Measurements from ENCODE around the gene MYL12A. TPM values are rescaled to one million over a fixed set of nuclear protein-coding genes. Genes with fewer than 3 reads are reported as not detected.
"Not testable (repeated sequence)": the region's sequence is repeated elsewhere in the genome, so short reads cannot be mapped to it uniquely, and the experiment has no call there.

MYL12A gene
- polyA plus RNA-seq (2012; ENCODE audit: low read depth, missing spikeins), result 362 TPM

DNA sequence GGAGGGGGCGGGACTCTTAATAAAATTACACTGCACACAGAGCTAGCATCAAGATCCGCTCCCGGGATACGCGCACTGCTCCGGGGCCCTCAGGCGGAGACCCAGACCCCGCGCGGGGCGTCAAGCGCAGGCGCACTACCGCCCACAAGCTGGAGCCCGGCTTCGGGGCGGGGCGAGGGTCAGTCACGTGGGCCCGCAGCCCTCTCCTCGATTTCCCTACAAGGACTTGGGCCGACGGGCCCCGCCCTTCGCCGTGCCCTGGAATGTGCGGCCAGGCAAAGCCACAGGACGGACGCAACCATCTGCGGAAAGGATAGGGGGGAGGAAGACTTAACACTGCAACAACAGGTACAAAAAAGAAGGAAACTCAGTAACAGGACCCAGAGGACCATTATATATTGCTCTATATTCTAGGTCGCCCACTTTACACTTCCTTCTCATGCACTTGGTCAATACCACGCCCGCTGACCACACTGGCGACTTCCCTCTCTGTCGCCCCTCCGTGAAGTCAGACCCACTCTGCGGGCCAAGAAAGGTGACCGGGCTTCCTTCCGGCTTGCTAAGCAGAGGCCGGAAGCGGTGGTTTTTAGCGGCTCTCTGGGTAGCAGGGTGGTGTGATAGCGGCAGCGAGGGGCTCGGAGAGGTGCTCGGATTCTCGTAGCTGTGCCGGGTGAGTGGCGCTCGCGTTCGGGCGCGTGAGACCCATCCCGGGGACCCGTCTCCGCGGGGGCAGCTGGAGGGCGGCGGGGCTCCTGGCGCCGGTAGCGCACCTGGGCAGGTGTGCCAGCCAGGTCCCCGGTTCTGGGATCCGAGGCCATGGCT lies at the start of gene MYL12A:
Gene MYL12A (plus strand): TSS at position 562 of the 822 bp plus-strand sequence. CDS start 5,447 bp downstream, outside the sequence.
- TF ChIP-seq SPI1 (IDR thresholded peaks at IDR 0.05; ENCODE audit: low read depth, low read length), result no peak
- TF ChIP-seq POLR2AphosphoS5 (IDR thresholded peaks at IDR 0.05; ENCODE audit: low read depth, low read length), result peak; percentile 97
- peak; percentile 95 for TF ChIP-seq POLR2A (IDR thresholded peaks at IDR 0.05; ENCODE audit: low read depth, low read length)
- TF ChIP-seq POU2F2 (IDR thresholded peaks at IDR 0.05; ENCODE audit: low read depth, low read length), result peak; percentile 76
- peak; percentile 97 for TF ChIP-seq TAF1 (IDR thresholded peaks at IDR 0.05; ENCODE audit: low read depth, low read length)
- TF ChIP-seq PAX5 (IDR thresholded peaks at IDR 0.05; ENCODE audit: insufficient read depth, low read length, severe bottlenecking), result no peak
- DNase-seq (ENCODE audit: insufficient read length, low spot score) (peak; percentile 80), FAIRE-seq (peak; percentile 98)

DNA sequence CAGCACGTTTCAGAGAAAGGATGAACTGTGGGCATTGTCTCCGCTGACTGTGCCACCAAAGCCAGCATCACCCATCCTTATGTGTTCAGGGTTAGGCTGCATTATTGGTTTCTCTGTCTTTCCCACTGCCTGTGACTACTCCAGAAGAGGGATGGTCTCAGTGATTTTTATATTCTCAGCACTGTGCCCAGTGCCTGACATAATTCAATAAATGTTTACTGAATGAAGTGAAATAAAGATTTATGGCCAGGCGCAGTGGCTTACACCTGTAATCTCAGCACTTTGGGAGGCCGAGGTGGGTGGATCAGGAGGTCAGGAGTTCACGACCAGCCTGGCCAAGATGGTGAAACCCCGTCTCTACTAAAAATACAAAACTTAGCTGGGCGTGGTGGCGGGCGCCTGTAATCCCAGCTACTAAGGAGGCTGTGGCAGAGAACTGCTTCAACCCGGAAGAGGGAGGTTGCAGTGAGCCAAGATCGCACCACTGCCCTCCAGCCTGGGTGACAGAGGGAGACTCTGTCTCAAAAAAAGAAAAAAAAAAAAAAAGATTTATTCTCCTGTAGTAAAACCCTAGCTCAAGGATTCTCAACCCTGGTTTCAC lies 49.2 kb upstream of the MYL12A start:
- not testable (repeated sequence) for DNase-seq (ENCODE audit: insufficient read length, low spot score); FAIRE-seq

DNA sequence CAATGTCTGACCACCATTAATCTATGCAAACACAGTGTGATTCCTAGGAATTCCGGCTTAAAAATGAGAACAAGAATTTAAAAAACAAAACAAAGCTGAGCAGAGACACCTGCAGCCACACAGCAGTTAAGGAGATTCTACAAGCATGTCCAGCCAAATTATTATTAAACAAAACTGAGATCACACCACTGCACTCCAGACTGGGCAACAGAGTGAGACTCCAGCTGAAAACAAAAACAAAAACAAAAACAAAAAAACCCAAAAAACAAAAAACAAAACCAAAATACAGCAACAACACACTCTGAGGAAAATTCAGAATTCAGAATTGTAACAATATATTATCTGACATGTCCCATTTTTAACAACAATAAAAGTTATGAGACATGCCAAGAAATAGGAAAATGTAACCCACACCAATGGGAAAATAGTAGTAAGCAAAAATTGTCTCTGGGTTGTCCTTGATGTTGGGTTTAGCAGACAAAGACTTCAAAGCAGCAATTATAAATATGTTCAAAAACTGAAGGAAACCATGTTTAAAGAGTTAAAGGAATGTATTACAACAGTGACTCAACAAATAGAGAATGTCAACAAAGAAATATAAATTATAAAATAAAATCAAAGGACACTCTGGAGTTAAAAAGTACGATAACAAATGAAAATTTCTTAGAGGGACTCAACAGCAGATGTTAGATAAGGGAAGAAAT lies 47.5 kb upstream of the MYL12A start:
- DNase-seq (ENCODE audit: insufficient read length, low spot score) (no peak), FAIRE-seq (no peak)
- TF ChIP-seq TAF1 (IDR thresholded peaks at IDR 0.05; ENCODE audit: low read depth, low read length) (no peak), POU2F2 (IDR thresholded peaks at IDR 0.05; ENCODE audit: low read depth, low read length) (no peak), SPI1 (IDR thresholded peaks at IDR 0.05; ENCODE audit: low read depth, low read length) (no peak), POLR2AphosphoS5 (IDR thresholded peaks at IDR 0.05; ENCODE audit: low read depth, low read length) (no peak), POLR2A (IDR thresholded peaks at IDR 0.05; ENCODE audit: low read depth, low read length) (no peak), PAX5 (IDR thresholded peaks at IDR 0.05; ENCODE audit: insufficient read depth, low read length, severe bottlenecking) (no peak)

DNA sequence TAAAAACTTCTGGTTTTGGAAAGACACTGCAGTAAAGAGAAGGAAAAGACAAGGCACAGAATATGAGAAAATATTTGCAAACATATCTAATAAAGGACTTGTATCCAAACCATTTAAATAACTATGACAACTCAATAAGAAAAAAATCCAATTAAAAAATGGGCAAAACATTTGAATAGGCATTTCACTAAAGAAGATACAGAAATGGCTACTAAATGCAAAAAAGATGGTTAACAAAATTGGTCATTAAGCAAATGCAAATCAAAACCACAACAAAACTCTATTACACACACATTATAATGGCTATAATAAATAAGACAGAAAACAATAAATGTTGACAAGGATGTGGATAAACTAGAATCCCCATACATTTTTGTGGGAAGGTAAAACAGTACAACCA lies 42.4 kb upstream of the MYL12A start:
- DNase-seq (ENCODE audit: insufficient read length, low spot score) (no peak), FAIRE-seq (no peak)
- TF ChIP-seq POLR2AphosphoS5 (IDR thresholded peaks at IDR 0.05; ENCODE audit: low read depth, low read length), result no peak

DNA sequence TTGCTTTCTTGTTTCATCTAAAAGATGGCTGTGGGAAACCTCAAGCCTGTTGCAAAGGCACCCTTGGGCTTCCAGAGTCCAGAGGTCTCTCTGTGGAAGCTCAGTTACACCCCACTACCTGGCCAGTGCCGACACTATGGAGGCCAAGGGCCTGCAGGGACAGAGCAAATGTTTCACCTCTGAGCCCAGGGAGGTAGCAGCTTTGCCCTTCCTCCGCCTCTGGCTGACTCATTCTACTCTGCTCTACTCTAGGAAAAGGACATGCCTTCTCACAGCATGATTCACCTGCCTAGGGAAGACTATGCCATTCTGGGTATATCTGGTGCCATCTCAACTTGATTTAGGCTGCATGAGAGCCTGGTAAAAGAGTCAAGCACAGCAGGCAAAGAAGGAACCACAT lies 40.0 kb upstream of the MYL12A start:
- no peak for TF ChIP-seq SPI1 (IDR thresholded peaks at IDR 0.05; ENCODE audit: low read depth, low read length)
- TF ChIP-seq POLR2A (IDR thresholded peaks at IDR 0.05; ENCODE audit: low read depth, low read length), result no peak
- no peak for TF ChIP-seq POLR2AphosphoS5 (IDR thresholded peaks at IDR 0.05; ENCODE audit: low read depth, low read length)
- TF ChIP-seq POU2F2 (IDR thresholded peaks at IDR 0.05; ENCODE audit: low read depth, low read length), result no peak
- no peak for TF ChIP-seq TAF1 (IDR thresholded peaks at IDR 0.05; ENCODE audit: low read depth, low read length)
- no peak for TF ChIP-seq PAX5 (IDR thresholded peaks at IDR 0.05; ENCODE audit: insufficient read depth, low read length, severe bottlenecking)
- FAIRE-seq (no peak), DNase-seq (ENCODE audit: insufficient read length, low spot score) (no peak)

DNA sequence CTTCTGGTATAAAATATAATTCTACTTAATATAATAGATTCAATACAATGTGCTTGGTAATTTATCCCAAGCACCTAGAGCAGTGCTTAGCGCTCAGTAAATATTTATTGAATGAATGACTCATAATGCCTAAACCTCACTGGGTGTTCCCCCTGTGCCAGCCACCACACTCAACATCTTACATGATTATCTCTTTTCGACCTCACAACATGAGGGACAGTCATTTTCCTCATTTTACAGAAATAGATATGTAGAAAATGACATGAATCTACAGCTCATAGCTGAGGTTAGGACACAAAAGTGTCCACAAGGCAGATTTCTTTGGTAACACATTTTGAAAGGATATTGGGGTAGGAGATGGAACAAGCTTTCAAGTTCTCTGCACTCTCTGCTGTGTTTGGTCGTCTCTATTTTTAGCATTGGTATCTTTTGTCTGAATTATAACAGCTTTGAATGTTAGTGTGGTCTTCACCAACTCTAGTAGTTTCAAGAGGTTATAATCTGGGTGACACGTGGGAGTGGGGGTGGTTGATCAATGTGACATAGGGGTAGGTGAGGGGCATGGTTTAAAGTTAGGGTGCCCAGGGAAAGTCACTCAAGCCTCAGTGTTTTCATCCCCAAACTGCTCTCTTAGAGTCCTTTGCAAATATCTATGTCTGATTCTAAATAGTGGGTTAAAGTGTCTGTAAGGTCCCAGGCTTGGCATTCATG lies 37.6 kb upstream of the MYL12A start:
- DNase-seq (ENCODE audit: insufficient read length, low spot score), result no peak
- no peak for TF ChIP-seq TAF1 (IDR thresholded peaks at IDR 0.05; ENCODE audit: low read depth, low read length)
- no peak for TF ChIP-seq POLR2A (IDR thresholded peaks at IDR 0.05; ENCODE audit: low read depth, low read length)
- no peak for TF ChIP-seq PAX5 (IDR thresholded peaks at IDR 0.05; ENCODE audit: insufficient read depth, low read length, severe bottlenecking)
- TF ChIP-seq SPI1 (IDR thresholded peaks at IDR 0.05; ENCODE audit: low read depth, low read length), result no peak
- no peak for FAIRE-seq

DNA sequence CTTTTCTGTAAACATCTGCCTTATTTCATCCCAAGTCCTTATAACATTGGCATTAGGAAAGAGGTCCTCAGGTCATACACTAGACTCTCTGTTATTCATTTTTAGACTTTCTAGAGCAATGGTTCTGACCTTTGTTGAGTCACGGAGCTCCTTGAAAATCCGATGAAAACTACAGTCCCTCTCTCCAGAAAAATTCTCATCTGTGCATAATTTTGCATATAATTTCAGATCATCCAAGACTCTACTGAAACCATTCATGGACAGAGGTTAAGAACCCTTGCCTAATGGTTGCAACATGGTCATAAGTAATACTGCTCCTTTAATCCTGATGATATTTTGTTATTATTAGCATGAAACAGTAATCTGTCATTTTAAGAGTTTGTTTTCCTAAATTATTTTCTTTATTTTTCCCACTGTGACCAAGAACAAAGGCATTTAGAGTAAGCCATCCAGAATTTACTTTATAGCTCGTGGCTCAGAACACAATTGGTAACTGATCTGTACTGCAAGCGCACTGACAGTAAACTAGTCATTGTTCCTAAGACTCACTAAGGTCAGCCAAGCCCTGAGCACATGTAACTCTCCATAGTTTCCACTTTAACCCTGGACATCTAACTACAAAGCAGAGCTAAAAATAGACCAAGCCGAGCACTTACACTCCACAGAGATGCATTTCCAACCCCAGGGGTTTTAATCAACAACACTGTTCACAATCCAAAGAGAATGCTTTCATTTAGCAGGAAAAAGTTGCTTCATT lies 36.2 kb upstream of the MYL12A start:
- FAIRE-seq, result no peak
- TF ChIP-seq SPI1 (IDR thresholded peaks at IDR 0.05; ENCODE audit: low read depth, low read length) (no peak), PAX5 (IDR thresholded peaks at IDR 0.05; ENCODE audit: insufficient read depth, low read length, severe bottlenecking) (no peak), TAF1 (IDR thresholded peaks at IDR 0.05; ENCODE audit: low read depth, low read length) (no peak), POLR2AphosphoS5 (IDR thresholded peaks at IDR 0.05; ENCODE audit: low read depth, low read length) (no peak), POLR2A (IDR thresholded peaks at IDR 0.05; ENCODE audit: low read depth, low read length) (no peak), POU2F2 (IDR thresholded peaks at IDR 0.05; ENCODE audit: low read depth, low read length) (no peak)
- no peak for DNase-seq (ENCODE audit: insufficient read length, low spot score)

DNA sequence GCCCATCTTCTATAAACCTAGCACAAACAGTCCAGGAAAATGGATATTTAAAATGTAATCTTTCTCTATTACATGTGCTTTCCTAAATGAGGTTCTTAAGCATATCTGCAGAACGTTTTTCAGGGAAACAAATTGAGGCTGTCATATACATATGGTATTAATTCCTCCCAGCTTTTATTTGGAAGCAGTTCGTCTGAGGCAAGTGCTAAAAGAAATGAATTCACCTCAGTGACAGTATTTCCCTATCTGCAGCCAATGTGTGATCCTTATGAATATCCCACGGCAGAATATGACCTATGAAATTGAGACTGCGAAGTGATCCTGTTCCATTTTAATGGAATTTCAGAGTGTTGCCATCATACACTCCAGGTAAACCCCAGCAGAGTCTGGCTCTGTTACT lies 34.9 kb upstream of the MYL12A start:
- TF ChIP-seq POU2F2 (IDR thresholded peaks at IDR 0.05; ENCODE audit: low read depth, low read length) (no peak), PAX5 (IDR thresholded peaks at IDR 0.05; ENCODE audit: insufficient read depth, low read length, severe bottlenecking) (no peak), POLR2AphosphoS5 (IDR thresholded peaks at IDR 0.05; ENCODE audit: low read depth, low read length) (no peak), POLR2A (IDR thresholded peaks at IDR 0.05; ENCODE audit: low read depth, low read length) (no peak), SPI1 (IDR thresholded peaks at IDR 0.05; ENCODE audit: low read depth, low read length) (no peak), TAF1 (IDR thresholded peaks at IDR 0.05; ENCODE audit: low read depth, low read length) (no peak)
- no peak for FAIRE-seq

More for the DNA sequence above, 34.9 kb upstream of the MYL12A start:
- no peak for DNase-seq (ENCODE audit: insufficient read length, low spot score)
